ENCODE measurements around the gene PRRC2A.

PRRC2A gene

GRCh38 chr6:31615748-31616147 lies 4.8 kb upstream of the PRRC2A start:
- Histone ChIP-seq H3K4me3 (IDR thresholded peaks at IDR 0.05; ENCODE audit: insufficient read depth, low read depth, low read length) (no peak overlapping the region), H2AFZ (ENCODE audit: low read depth) (no peak overlapping the region)

GRCh38 chr6:31617010-31617409 lies 3.5 kb upstream of the PRRC2A start:
- peaks cover 13% of the 10 kb centered on the region for H3K79me2 ChIP-seq (ENCODE audit: insufficient read depth, low read depth)
- H3K9ac ChIP-seq = no peak overlapping the region
- no peaks in the 10 kb centered on the region for H3K27me3 ChIP-seq (ENCODE audit: insufficient read depth, low read depth)
- no peaks in the 10 kb centered on the region for H3K36me3 ChIP-seq (ENCODE audit: insufficient read depth)
- H2AFZ ChIP-seq (ENCODE audit: low read depth) = 0 out of 2 replicates have a peak overlapping the region, but pooled peaks have one; percentile 20
- TF ChIP-seq CTCF (conservative IDR thresholded peaks at IDR 0.05; ENCODE audit: low read depth, low read length) = no peak
- H3K4me2 ChIP-seq = peak overlapping the region; percentile 37
- H4K20me1 ChIP-seq (ENCODE audit: insufficient read depth) = no peaks in the 10 kb centered on the region
- peaks cover 23% of the 10 kb centered on the region for H3K4me1 ChIP-seq (ENCODE audit: low read depth, poor library complexity, severe bottlenecking)
- no peak overlapping the region for H3K4me3 ChIP-seq (IDR thresholded peaks at IDR 0.05; ENCODE audit: insufficient read depth, low read depth, low read length)
- H3K27ac ChIP-seq = no peak overlapping the region

More at GRCh38 chr6:31615748-31616147, 4.8 kb upstream of the PRRC2A start:
- Histone ChIP-seq H3K79me2 (ENCODE audit: insufficient read depth, low read depth) (peaks cover under 1% of the 10 kb centered on the region; the same call in 1 of the 2 replicates), H3K4me1 (ENCODE audit: low read depth, poor library complexity, severe bottlenecking) (peaks cover 20% of the 10 kb centered on the region), H4K20me1 (ENCODE audit: insufficient read depth) (no peaks in the 10 kb centered on the region), H3K36me3 (ENCODE audit: insufficient read depth) (no peaks in the 10 kb centered on the region), H3K27ac (no peak overlapping the region), H3K9ac (no peak overlapping the region), H3K27me3 (ENCODE audit: insufficient read depth, low read depth) (no peaks in the 10 kb centered on the region), H3K4me2 (no peak overlapping the region)
- no peak for TF ChIP-seq CTCF (conservative IDR thresholded peaks at IDR 0.05; ENCODE audit: low read depth, low read length)

- TF ChIP-seq CTCF (conservative IDR thresholded peaks at IDR 0.05; ENCODE audit: low read depth, low read length) = no peak
- H3K9ac ChIP-seq = peak overlapping the region; percentile 94; the same call in 1 of the 2 replicates
- no peaks in the 10 kb centered on the region for H3K27me3 ChIP-seq (ENCODE audit: insufficient read depth, low read depth)
- H3K79me2 ChIP-seq (ENCODE audit: insufficient read depth, low read depth) = peaks cover 39% of the 10 kb centered on the region
- peak overlapping the region; percentile 87 for H3K27ac ChIP-seq
- peaks cover 32% of the 10 kb centered on the region for H3K4me1 ChIP-seq (ENCODE audit: low read depth, poor library complexity, severe bottlenecking)
- peak overlapping the region; percentile 77 for H3K4me2 ChIP-seq
- H4K20me1 ChIP-seq (ENCODE audit: insufficient read depth) = no peaks in the 10 kb centered on the region
- peaks cover 14% of the 10 kb centered on the region; the same call in 1 of the 2 replicates for H3K36me3 ChIP-seq (ENCODE audit: insufficient read depth)
- H3K4me3 ChIP-seq (IDR thresholded peaks at IDR 0.05; ENCODE audit: insufficient read depth, low read depth, low read length) = no peak overlapping the region
- H2AFZ ChIP-seq (ENCODE audit: low read depth) = peak overlapping the region; percentile 48; the same call in 1 of the 2 replicates
Observed at GRCh38 chr6:31619805-31620585, 520 bp upstream of the PRRC2A start.

- H3K27me3 ChIP-seq (ENCODE audit: insufficient read depth, low read depth) = no peaks in the 10 kb centered on the region
- peaks cover 25% of the 10 kb centered on the region; the same call in 1 of the 2 replicates for H3K36me3 ChIP-seq (ENCODE audit: insufficient read depth)
- no peaks in the 10 kb centered on the region for H4K20me1 ChIP-seq (ENCODE audit: insufficient read depth)
- no peak for TF ChIP-seq CTCF (conservative IDR thresholded peaks at IDR 0.05; ENCODE audit: low read depth, low read length)
- peak overlapping the region; percentile 92 for H3K4me2 ChIP-seq
- H3K9ac ChIP-seq = peak overlapping the region; percentile 94
- peaks cover 39% of the 10 kb centered on the region for H3K79me2 ChIP-seq (ENCODE audit: insufficient read depth, low read depth)
- peak overlapping the region; percentile 68 for H3K27ac ChIP-seq
- H3K4me1 ChIP-seq (ENCODE audit: low read depth, poor library complexity, severe bottlenecking) = peaks cover 30% of the 10 kb centered on the region
- H3K4me3 ChIP-seq (IDR thresholded peaks at IDR 0.05; ENCODE audit: insufficient read depth, low read depth, low read length) = peak overlapping the region; percentile 51
- peak overlapping the region; percentile 22; the same call in 1 of the 2 replicates for H2AFZ ChIP-seq (ENCODE audit: low read depth)
Observed at GRCh38 chr6:31621320-31621939, 915 bp downstream of the PRRC2A start.
